Muscle of back (tissue), 11 donors: ENCODE data around the gene KIAA0319L. TPM values are rescaled to one million over a fixed set of nuclear protein-coding genes. Genes with fewer than 3 reads are reported as not detected.

Experiments
- DNase-seq, 3 donors: peaks; one replicate each; pipeline versions ENCODE4 v3.0.0 to v3.0.0-alpha.2; 2013
- polyA plus RNA-seq, 10 donors: library from polyadenylated mRNA; unstranded; fragments of 120-200 nt; gene quantifications; one replicate each; pipeline ENCODE4 v1.2.1, GENCODE V29; 2013; ENCODE audit not compliant: insufficient read length in 10 of 10

The KIAA0319L gene
- polyA plus RNA-seq, 10 donors: 25.8 to 50.7 (median 33.4) TPM

DNA sequence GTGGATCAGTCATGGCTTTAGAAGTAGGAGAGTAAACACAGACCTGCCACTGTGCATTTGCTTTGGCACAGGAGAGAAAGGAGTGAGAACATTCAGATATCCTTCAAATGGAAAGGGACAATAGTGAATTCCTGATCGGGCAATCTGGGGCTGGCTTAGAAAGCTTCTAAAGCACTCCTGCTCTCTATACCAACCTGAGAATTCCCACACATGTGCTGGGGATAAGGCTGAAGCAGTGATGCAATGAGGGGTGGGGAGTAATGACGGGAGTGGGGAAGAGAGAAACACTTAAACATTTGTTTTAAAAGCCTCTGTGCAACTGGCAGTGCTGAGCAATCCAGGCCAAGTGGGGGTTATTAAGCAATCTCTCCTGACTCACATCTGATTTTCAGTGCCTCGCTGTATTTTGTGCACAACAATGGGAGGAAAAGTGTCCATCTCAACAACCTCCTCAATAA lies 108.8 kb downstream of the KIAA0319L start:
- DNase-seq: peak in 1 of 3 donors; percentile 68

GRCh38 chr1:35447278-35447677 lies 109.9 kb downstream of the KIAA0319L start:
- DNase-seq: no peak

GRCh38 chr1:35444519-35444774 lies 112.8 kb downstream of the KIAA0319L start:
- no peak for DNase-seq

- DNase-seq: peak in 2 of 3 donors; percentile 2 to 25
Measured at GRCh38 chr1:35443768-35444518, 113.3 kb downstream of the KIAA0319L start.

- DNase-seq: no peak
Measured at GRCh38 chr1:35442734-35443133, 114.5 kb downstream of the KIAA0319L start.

GRCh38 chr1:35441926-35442579 lies 115.2 kb downstream of the KIAA0319L start:
- DNase-seq: no peak

DNA sequence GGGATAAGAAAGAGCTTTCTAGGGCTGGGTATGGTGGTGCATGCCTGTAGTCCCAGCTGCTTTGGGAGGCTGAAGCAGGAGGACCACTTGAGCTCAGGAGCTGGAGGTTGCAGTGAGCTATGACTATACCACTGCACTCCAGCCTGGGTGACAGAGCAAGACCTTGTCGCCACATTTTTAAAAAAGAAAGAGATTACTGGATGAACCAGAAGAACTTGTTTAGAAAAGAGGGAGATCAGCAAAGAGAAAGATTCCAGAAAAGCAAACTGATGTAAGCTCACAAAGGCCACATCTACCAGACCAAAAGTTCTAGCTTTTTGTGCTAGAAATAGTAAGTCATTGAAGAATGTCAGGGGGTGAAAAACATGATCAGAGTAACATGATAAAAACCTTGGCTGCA lies 117.6 kb downstream of the KIAA0319L start:
- DNase-seq: no peak

DNA sequence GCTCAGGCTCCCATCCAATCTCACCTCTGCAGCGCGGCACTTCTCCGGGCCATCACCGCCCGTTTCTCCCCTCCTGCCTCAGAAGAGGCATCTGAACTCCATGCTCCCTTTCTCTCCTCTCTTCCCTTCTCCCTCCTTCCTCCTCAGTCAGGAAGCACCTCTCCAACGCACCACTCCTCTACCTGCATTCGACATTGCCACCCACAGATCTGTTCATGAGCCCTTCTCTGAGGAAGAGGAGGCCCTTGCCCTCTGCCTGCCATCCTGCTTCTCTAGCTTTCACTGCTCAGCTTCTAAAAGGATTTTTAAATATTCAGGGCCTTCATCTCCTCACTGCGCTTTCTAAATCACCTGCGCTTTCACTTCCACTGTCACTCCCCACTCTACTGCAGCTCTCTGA lies 120.0 kb downstream of the KIAA0319L start:
- no peak for DNase-seq

GRCh38 chr1:35436078-35436477 lies 121.1 kb downstream of the KIAA0319L start:
- no peak for DNase-seq

GRCh38 chr1:35434703-35435102 lies 122.5 kb downstream of the KIAA0319L start:
- DNase-seq: no peak

DNA sequence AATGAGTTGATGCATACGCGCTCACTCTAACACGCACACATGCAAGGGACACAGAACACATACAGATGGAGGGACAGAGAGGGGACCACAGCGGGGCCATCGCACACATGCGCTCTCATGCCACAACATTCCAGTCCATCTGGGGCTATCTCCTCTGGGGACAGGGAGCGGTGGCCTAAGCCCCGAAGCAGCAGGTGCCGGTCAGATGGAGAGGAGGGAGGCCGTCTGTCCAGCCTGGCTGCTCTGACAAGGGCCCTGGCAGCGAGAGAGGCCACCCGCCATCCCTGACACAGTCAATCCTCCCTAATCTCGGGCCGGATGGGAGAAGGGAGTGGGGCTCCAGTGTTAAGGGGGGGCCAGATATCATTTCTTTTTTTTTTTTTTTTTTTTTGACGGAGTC lies 123.5 kb downstream of the KIAA0319L start:
- no peak for DNase-seq

GRCh38 chr1:35432231-35432630 lies 125.0 kb downstream of the KIAA0319L start:
- DNase-seq: no peak

DNA sequence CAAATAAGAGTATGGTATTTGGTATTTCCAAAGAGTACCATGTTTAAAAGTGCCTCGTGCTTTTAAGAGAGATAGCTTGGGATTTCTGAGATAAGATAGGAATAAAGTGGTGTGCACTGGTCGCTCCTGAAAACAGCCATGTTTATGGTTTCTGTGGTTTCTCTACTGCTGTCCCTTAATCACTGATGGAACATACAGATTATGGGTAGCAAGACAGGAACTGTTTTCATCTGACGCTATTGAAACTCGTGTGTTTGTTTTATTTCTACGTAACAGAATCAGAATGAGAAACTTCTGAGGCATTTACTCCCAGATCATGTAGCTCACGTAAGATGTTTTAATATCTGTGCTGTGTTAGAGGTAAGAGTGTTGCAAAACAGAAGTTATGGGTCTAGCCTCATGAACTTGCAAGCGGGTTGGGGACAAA lies 126.0 kb downstream of the KIAA0319L start:
- DNase-seq: no peak

GRCh38 chr1:35430762-35431161 lies 126.4 kb downstream of the KIAA0319L start:
- DNase-seq: no peak

- DNase-seq: no peak
Measured at GRCh38 chr1:35428360-35428759, 128.8 kb downstream of the KIAA0319L start.

DNA sequence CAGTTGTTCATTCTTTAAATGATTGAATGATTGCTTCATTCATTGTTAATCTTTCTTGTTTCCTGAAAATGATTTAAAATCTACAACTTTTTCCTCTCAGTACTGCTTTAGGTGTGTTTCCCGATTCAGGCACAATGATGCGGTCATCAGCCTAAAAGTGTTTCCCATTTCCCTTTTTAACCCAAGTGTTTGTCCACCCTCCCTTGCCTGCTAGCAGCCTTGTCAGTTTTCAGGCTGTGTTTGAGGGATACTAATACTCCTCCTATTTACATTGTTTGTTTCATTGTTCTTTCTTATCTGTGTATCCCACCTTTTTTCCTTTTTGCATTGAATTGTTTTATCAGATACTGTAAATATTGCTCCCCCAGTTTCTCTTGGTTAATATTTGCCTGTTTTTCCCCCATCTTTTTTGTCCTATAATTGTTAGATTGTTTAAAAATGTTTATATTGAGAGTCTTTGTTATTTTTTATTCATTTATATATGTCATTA lies 131.1 kb downstream of the KIAA0319L start:
- no peak for DNase-seq

GRCh38 chr1:35408925-35409324 lies 148.3 kb downstream of the KIAA0319L start:
- no peak for DNase-seq

- DNase-seq: no peak
Measured at GRCh38 chr1:35407743-35408142, 149.5 kb downstream of the KIAA0319L start.

DNA sequence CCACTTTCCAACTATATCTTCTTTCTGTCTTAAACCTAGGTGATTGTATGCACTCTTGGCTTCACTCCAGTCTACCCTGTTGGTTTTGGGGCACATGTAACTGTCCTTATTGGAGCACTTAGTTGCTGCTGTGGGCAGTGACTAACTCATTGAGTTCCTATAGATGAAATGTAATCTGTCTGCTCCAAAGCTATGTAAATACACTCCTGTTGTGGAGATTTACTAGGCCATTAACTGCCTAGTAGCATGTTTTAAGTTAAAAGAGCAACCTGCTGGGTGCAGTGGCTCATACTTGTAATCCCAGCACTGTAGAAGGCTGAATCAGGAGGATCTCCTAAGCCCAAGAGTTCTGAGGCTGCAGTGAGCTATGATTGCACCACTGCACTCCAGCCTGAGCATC lies 151.1 kb downstream of the KIAA0319L start:
- DNase-seq: no peak

DNA sequence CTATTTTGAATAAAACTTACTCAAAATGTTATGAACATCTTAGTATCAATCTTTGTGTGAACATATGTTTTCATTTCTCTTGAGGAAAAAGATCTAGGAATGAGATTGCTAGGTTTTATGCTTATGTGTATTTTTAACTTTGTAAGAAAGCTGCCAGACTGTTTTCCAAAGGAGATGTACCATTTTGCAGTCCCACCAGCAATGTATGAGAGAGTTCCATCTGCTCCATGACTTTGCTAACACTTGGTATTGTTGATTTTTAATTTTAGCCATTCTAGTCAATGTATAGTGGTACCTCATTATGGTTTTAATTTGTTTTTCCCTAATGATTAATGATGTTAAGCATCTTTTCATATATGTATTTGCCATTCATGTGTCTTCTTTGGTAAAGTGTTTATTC lies 156.2 kb downstream of the KIAA0319L start:
- DNase-seq: no peak

- no peak for DNase-seq
Measured at GRCh38 chr1:35398739-35399138, 158.5 kb downstream of the KIAA0319L start.

GRCh38 chr1:35394386-35394785 lies 162.8 kb downstream of the KIAA0319L start:
- no peak for DNase-seq
